Ovary (tissue), 3 donors: Measurements from ENCODE around the gene GRIK4.

ENCODE experiments used
- CTCF ChIP-seq, 3 donors: fragments of 450-650 bp in 2 of 3; fragments of 200-600 bp in 1 of 3; IDR thresholded peaks; one replicate each; pipeline versions ENCODE4 v1.5.1 to v1.8.0; 2016 to 2022; ENCODE audit warnings: antibody characterized with exemption in 3 of 3, mild to moderate bottlenecking in 1 of 3
- EP300 ChIP-seq: sonication (generic); formaldehyde crosslinking; IDR thresholded peaks from one replicate; pipeline ENCODE4 v1.6.1; 2017; ENCODE audit warnings: antibody characterized with exemption
- POLR2A ChIP-seq: fragments of 450-650 bp; IDR thresholded peaks from one replicate; pipeline ENCODE4 v1.6.1; 2017; ENCODE audit warnings: antibody characterized with exemption, mild to moderate bottlenecking, moderate library complexity
- donor health status: DM: no; HTN: no; CAD: no.

DNA sequence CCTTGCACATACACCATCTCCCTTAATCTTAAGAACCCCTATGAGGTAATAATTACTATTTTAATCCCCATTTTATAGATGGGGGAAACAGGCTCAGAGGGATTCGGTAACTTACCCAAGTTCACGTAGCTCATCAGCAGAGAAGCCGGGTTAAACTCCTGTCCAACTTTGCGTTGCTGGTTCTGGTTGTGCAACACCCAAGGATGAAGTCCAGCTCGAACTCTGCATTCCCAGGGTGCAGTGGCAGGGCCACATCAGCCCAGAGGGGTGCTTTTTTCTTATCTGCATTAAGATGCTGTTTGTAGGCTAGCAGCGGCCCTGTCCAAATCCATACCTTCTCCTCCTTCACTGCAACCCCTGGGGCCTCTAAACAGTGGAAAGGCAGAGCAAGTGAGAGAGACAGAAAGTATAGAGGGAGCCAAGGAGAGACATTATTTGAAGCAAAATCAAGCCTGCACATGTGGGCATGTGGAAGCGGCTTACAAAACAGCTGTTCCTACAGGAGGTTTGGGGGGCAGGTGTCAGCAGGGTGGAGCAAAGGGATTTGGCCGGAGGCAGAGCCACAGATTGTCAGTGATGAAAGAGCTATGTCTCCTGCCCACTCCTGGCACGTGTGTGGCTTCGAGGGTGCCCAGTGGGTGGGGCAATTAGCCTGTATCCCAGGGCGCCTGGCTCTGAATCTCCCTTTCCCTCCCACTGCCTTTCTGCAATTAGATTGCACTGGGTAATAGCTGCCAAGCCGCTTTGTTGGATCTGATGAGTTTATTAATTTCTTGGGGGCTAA is 382.8 kb downstream of the GRIK4 start:
- no peak for TF ChIP-seq CTCF (IDR thresholded peaks at IDR 0.05)
- no peak for TF ChIP-seq EP300
- TF ChIP-seq POLR2A: no peak
